GM19328 (cell line): ENCODE data around the gene IGF1R.

Experiments
- ATAC-seq: cut with Tn5 transposase; IDR thresholded peaks from one replicate; pipeline ENCODE4 v1.9.1; 2021; ENCODE audit warnings: mild to moderate bottlenecking, moderate library complexity; ENCODE audit not compliant: unreplicated experiment

IGF1R gene

DNA sequence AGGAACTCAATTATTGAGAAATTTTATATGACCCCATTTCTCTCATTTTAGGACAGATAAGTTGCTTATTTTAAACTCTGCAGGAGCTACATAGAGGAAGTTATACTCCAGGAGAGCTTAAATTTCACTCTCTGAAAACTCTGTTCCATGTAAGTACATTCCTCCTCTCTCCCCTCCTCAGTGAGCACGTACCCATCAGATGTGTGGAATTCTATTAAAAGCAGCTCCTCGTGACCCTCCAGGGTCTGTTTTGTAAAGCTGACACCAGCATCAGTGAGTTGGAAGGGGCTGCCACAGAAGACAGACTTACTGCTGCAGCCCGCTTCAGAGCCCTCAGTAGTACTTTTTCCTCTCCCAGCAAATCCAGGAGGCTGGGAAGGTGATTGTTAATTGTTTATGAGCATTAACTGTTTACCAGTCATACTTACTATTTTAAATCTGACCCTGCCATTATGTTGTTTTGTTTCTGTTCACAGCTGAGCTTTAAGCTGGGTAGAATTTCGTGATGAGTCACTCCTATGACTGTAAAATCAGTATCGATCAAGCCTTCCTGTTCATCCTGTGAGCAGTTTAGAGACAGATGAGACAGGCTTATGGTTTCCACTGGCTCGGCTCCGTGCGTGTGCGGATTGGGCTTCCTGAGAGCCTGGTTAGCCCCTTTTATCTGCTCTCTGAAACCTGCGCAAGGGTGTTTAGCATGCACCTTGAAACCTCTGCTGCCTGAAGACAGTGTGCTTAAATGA lies 20.4 kb downstream of the IGF1R start:
- no peak for ATAC-seq

DNA sequence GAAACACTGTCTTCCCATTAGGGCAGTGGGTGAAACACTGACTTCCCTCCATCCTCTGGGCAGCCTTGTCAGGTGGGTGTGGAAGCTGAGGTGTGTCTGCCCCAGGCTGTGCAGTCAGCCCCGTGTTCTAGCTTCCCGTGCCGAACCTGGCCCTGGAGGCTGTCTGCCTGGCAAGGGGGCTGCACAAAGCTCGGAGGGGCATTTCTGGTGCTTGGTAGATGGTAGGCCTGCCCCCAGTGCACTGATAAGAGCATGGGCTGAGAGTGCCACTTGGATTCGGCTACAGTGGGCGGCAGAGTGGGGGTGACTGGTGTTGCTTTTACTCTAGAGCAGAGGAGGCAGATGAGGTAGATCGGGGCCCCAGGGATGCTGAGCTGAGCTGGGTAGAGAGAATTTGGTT lies 21.3 kb downstream of the IGF1R start:
- ATAC-seq, result no peak

DNA sequence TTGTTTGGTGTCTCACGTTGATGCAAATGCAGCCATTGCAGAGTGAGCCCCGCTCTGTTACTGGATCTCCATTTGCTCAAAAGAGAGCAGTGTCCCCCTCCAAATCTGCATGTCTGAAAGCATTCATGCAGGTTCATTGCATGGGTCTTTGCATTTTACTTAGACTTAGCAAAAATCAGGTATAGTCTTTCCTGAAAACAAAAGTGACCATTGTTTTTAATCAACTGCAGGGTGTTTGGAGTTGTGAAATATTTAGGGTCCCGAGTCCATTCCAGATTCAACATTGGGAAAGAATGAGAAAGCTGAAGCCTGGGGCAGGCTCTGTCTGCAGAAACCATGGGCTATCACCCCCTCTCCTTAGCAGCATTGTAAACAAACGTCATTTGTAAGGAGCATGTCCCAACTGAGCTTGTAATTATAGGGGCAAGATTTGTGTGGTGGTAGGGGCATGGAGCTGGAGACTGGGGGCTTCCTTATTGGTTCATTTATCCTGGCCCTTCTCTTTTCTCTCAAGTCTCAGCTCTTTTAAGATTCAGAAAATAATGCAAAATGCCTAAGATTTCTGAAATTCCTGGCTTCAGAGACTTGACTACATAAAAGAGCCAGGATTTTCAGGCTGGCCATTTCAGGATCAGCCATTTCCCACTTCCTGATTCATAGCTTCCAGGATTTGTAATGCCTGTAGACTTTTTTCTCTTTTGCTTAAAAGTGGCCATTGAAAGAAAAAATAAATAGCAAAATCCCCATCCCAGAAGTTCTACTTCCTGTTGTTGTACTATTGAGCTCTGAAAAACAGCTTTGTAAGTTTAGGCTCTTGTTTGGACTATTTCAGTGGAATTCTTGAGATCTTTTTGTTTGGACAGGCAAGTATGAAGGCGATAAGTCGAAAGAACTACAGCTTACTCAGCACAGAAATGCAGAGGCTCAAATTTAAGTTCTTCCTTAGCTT lies 23.0 kb downstream of the IGF1R start:
- no peak for ATAC-seq

GRCh38 chr15:98673133-98673532 lies 24.8 kb downstream of the IGF1R start:
- no peak for ATAC-seq

DNA sequence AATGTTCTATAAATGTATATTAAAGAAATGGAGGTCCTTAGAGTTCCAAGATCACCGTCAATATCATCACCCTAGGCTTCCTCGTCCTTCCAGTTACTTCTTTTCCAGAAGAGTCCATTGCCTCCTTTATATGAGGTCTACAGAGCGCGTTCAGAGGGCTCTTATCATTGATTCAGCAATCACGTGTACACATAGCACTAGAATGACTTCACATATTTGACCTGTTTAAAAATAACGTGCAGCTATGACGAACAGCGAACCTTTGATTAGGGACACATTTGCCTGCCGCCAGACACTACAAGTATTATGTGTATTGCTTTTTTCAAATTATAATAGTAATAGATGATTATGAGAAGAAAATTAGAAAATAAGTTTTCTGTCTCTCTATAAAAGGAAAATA lies 26.0 kb downstream of the IGF1R start:
- ATAC-seq, result no peak

DNA sequence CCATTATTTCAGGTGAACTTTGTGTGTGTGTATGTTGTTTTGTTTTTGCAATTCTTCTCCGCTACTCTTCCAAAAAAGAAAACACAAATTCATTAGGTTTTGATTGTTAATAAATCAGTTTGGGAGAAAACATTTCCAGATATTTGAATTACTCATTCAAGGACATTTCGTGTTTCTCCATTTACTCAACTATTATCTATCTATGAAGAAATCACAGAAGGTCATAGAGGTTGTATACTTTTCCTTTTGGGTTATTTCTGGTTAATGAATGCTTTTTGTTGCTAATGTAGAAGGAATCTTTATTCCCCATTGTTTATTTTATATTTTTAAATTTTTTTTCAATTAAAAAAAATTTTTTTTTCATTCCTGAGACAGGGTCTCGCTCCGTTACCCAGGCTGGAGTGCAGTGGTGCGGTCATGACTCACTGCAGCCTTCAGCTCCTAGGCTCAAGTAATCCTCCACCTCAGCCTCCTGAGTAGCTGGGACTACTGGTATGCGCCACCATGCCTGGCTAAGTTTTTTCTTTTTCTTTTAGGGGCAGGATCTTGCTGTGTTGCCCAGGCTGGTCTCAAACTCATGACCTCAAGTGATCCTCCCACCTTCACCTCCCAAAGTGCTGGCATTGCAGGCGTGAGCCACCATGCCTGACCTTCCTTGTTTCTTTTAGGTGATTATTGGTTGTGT lies 28.4 kb downstream of the IGF1R start:
- ATAC-seq, result no peak

GRCh38 chr15:98677345-98678059 lies 29.2 kb downstream of the IGF1R start:
- ATAC-seq, result no peak

- no peak for ATAC-seq
These were observed 30.1 kb downstream of the IGF1R start for GRCh38 chr15:98678484-98678883.

DNA sequence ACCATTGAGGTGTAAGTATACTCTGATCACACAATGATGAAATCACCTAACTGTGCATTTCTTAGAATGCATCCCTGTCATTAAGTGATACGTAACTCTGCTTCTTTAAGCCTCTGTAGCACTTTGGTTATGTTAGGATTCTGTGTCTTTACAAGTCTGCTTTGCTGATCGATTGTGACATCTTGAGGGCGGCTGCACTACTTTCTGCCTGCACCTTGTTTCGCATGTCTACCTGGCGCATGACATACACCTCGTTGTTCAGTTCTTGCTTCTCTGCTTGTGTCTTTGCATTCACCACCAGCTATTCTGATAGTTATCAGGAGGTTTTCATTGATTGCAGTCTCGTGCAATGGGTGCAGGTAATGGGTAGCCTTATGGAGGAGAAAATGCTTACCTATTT lies 32.7 kb downstream of the IGF1R start:
- no peak for ATAC-seq

- no peak for ATAC-seq
These were observed 34.8 kb downstream of the IGF1R start for GRCh38 chr15:98682992-98683701.

DNA sequence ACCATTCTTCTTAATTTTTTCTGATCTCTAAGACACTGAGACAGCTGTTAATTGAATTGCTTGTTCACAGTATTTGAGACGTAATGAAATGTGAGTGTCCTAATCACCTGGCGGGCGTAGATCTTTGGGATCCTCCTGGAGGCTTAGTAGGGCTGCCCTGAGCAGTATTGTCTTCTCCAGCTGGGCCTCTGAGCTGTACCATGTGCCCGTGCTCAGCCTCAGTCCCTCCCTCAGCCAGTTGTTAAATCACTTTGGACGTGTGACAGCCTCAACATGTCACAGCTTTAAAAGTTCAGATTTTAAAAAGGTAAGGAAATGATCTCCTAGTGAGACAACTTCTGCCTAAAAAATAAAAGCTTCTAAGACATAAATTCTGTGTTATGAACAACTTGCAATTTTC lies 35.5 kb downstream of the IGF1R start:
- no peak for ATAC-seq

DNA sequence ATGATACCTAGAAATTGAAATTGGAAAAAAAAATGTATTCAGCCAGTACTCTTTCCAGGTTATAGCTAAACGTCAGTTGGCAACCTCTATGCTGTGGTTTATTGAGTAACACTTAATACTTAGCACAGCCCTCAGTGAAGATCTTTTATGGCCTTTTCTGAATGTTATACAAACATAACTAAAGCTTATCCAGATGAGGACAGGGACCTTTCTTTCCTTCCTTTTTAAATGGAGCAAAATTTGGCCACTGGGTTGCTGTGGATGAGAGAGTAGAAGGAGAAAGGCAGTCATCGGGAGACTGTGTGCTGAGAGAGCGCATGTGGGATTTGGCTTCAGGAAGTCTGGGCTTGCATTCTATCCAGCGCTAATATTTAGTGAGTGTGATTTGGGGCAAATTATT lies 36.1 kb downstream of the IGF1R start:
- ATAC-seq, result no peak

DNA sequence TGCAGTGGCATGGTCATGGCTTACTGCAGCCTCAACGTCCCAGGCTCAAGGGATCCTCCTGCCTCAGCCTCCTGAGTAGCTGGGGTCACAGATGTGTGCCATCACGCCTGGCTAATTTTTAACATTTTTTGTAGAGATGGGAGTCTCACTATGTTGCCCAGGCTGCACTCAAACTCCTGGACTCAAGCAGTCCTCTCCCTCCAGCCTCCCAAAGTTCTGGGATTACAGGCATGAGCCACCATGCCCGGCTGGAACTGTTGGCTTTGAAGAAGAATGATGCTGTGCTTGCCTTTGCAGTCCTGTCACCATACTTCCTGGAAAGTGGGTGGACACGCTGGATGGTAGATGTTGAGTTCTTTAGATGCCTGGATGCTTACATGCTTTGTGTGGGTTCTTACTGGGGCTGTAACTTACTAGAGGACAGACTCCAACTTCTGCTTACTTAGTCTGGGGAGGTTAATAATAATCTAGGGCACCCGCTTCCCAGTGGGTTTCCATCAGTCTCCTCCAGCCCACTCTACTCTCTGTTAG lies 36.7 kb downstream of the IGF1R start:
- no peak for ATAC-seq

- ATAC-seq, result no peak
These were observed 38.6 kb downstream of the IGF1R start for GRCh38 chr15:98686983-98687382.

DNA sequence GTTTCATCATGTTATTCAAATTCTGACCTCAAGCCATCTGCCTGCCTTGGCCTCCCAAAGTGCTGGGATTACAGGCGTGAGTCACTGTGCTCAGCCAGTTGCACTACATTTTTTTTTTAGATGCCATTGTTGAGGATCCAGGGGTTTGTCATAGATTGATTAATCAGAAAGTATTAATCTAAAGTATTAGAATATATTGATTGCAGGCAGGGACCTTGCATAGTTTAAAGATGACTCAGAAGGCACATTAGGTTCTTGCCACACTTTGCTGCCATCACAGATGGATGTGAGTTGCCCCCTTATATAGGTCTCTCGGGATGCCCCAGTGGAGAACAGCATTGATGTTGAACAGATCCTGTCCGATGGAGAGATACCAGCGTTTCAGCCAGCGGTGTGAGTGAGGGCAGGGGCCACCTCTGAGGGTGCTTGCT lies 41.1 kb downstream of the IGF1R start:
- no peak for ATAC-seq

DNA sequence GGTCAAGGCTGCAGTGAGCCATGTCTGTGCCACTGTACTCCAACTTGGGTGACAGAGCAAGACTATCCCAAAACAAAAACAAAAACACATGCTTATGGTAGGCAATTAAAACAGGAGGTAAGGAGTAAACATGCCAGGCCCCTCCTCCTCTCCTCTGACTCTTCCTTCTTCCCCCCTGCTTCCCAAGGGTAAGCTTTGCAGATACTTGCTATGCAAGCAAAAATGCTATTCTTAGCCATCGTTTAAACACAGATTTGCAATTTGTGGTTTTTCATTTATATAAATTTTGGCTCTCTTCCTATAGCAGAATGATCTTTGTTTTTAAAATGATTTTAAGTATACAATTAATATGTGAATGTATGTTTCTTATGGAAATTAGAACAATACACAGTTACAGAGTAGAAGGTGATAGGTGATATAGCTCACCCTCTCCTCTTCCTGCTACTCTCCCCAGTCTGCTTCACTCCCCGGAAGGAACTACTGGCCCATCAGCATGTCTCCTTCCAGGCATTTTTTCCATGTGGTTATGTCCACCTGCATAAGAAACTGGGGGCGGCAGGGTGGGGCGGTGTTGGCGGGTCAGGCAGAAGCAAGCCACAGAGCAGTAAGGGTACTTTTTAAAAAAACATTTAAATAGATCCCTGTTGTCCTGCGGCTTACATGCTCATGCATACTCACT lies 42.1 kb downstream of the IGF1R start:
- no peak for ATAC-seq

DNA sequence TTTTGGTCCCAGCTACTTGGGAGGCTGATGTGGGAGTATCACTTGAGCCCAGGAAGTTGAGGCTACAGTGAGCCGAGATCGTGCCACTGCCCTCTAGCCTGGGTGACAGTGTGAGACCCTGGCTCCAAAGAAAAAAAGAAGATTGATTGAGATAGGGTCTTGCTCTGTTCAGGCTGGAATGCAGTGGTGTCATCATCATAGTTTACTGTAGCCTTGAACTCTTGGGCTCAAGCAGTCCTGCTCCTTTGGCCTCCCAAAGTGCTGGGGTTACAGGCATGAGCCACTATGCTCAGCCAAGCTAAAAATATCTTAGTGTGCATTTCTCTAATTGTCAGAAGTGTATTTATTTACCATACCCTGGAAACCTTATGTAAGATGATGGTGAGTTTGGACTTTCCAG lies 43.9 kb downstream of the IGF1R start:
- no peak for ATAC-seq

DNA sequence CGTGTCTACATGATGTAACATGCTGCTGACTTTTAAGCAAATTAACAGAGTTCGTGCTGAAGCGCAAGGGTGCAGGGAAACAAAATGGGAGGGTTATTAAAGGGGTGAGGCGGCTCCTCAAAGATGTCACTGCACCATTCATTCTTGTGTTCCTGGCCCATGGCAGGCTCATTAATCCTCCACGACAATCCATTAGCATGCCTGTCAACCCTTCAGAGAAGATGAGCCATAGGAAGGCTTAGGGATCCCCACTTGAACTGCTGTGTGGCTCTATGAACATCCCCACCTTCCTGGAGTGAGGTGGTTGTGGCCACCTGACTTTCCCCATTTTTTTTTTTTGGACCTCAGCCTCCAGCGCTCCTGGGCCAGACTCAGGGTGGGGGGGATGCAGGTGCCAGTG lies 45.8 kb downstream of the IGF1R start:
- ATAC-seq, result no peak

DNA sequence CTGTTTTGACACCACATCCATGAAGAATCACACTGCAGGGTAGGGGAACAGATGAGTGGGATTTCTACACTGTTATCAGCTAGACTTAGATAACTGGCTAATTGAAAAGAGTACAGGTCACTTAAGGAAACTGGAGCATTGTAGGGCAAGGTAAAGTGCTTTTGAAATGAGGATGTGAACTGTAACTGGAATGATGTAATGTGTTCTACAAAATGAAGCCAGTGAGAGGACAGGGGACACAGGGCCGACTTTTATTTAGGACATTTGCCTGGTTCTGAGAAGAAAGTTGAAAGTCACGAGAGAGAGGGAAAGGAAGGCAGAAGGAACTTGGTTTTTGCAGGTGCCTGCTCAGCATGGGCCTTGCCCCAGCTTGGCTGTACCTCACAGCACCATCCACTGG lies 50.5 kb downstream of the IGF1R start:
- ATAC-seq, result no peak
